H9 (cell line): ENCODE results near the gene MAGED2. TPM values are rescaled to one million over a fixed set of nuclear protein-coding genes. Genes with fewer than 3 reads are reported as not detected.

ENCODE experiments used
- DNase-seq: peaks from one replicate; pipeline ENCODE4 v3.0.0-alpha.2; 2017
- H2AFZ ChIP-seq: one replicate; pipeline ENCODE4 v1.6.1; 2013; ENCODE audit warnings: mild to moderate bottlenecking, low read length, control low read depth, moderate library complexity
- H2AK5ac ChIP-seq: 2 replicates; pipeline ENCODE4 v1.6.1; 2013; ENCODE audit warnings: low read length, control low read depth, mixed read lengths; ENCODE audit not compliant: insufficient read length
- H2BK120ac ChIP-seq: one replicate; pipeline ENCODE4 v1.6.1; 2013; ENCODE audit warnings: low read depth, mild to moderate bottlenecking, low read length, control low read depth, inconsistent platforms; ENCODE audit not compliant: poor library complexity, severe bottlenecking
- H2BK12ac ChIP-seq: 2 replicates; pipeline ENCODE4 v1.6.1; 2013; ENCODE audit warnings: low read length, control low read depth, mixed read lengths, low read depth; ENCODE audit not compliant: insufficient read length
- H2BK15ac ChIP-seq: 2 replicates; pipeline ENCODE4 v1.6.1; 2013; ENCODE audit warnings: low read depth, low read length, control low read depth
- H2BK20ac ChIP-seq: one replicate; pipeline ENCODE4 v1.6.1; 2013; ENCODE audit warnings: low read depth, mild to moderate bottlenecking, low read length, control low read depth, inconsistent platforms; ENCODE audit not compliant: poor library complexity, severe bottlenecking
- H2BK5ac ChIP-seq: 2 replicates; pipeline ENCODE4 v1.6.1; 2013; ENCODE audit warnings: low read length, control low read depth, mixed read lengths; ENCODE audit not compliant: insufficient read length
- H3K14ac ChIP-seq: 2 replicates; pipeline ENCODE4 v1.6.1; 2013; ENCODE audit warnings: low read length, control low read depth; ENCODE audit not compliant: insufficient read depth
- H3K18ac ChIP-seq: 2 replicates; pipeline ENCODE4 v1.6.1; 2013; ENCODE audit warnings: low read depth, mild to moderate bottlenecking, mixed read lengths, low read length, control low read depth; ENCODE audit not compliant: insufficient read length
- H3K23ac ChIP-seq: 2 replicates; pipeline ENCODE4 v1.6.1; 2013; ENCODE audit warnings: low read length, control low read depth, mixed read lengths, low read depth; ENCODE audit not compliant: insufficient read length
- H3K23me2 ChIP-seq: 2 replicates; pipeline ENCODE4 v1.6.1; 2013; ENCODE audit warnings: low read depth, mild to moderate bottlenecking, mixed read lengths, low read length, control low read depth; ENCODE audit not compliant: insufficient read length, poor library complexity, severe bottlenecking
- H3K27ac ChIP-seq: 2 replicates; pipeline ENCODE4 v1.5.1; 2013; ENCODE audit warnings: low read length, control low read depth, mixed read lengths, low read depth; ENCODE audit not compliant: insufficient read length
- H3K27me3 ChIP-seq: 2 replicates; pipeline ENCODE4 v1.6.1; 2013; ENCODE audit warnings: low read length, control low read depth, inconsistent platforms; ENCODE audit not compliant: insufficient read depth
- H3K4ac ChIP-seq: 2 replicates; pipeline ENCODE4 v1.6.1; 2013; ENCODE audit warnings: low read depth, mild to moderate bottlenecking, control low read depth, inconsistent platforms, low read length, moderate library complexity
- H3K4me1 ChIP-seq: 2 replicates; pipeline ENCODE4 v1.6.1; 2013; ENCODE audit warnings: low read length, control low read depth, inconsistent platforms; ENCODE audit not compliant: insufficient read depth
- H3K4me2 ChIP-seq: 2 replicates; pipeline ENCODE4 v1.6.1; 2013; ENCODE audit warnings: low read length, control low read depth, mixed read lengths; ENCODE audit not compliant: insufficient read length, insufficient read depth
- H3K56ac ChIP-seq: 2 replicates; pipeline ENCODE4 v1.6.1; 2013; ENCODE audit warnings: low read depth, mild to moderate bottlenecking, mixed read lengths, low read length, control low read depth; ENCODE audit not compliant: insufficient read length
- H3K79me1 ChIP-seq: 2 replicates; pipeline ENCODE4 v1.6.1; 2013; ENCODE audit warnings: low read depth, mild to moderate bottlenecking, moderate library complexity, low read length, control low read depth, inconsistent platforms; ENCODE audit not compliant: insufficient read depth, poor library complexity, severe bottlenecking
- H3K79me2 ChIP-seq: 2 replicates; pipeline ENCODE4 v1.6.1; 2013; ENCODE audit warnings: low read length, control low read depth, inconsistent platforms; ENCODE audit not compliant: insufficient read depth
- H3K9ac ChIP-seq: 2 replicates; pipeline ENCODE4 v1.6.1; 2013; ENCODE audit warnings: low read length, control low read depth, mixed read lengths; ENCODE audit not compliant: insufficient read length; ENCODE audit errors: extremely low read depth
- H3K9me3 ChIP-seq: one replicate; pipeline ENCODE4 v1.6.1; 2013; ENCODE audit warnings: low read depth, low read length, inconsistent platforms; ENCODE audit not compliant: control insufficient read depth
- H3T11ph ChIP-seq: one replicate; pipeline ENCODE4 v1.6.1; 2013; ENCODE audit warnings: mild to moderate bottlenecking, low read length, control low read depth, inconsistent platforms
- H4K20me1 ChIP-seq: one replicate; pipeline ENCODE4 v1.6.1; 2013; ENCODE audit not compliant: control insufficient read depth, insufficient read length, insufficient read depth
- H4K5ac ChIP-seq: 2 replicates; pipeline ENCODE4 v1.6.1; 2013; ENCODE audit warnings: low read depth, mild to moderate bottlenecking, mixed read lengths, low read length, control low read depth; ENCODE audit not compliant: insufficient read length
- H4K8ac ChIP-seq: replicated peaks from 2 replicates; pipeline ENCODE4 v1.6.1; 2013; ENCODE audit warnings: low read length, control low read depth, mixed read lengths, low read depth; ENCODE audit not compliant: insufficient read length
- H4K91ac ChIP-seq: 2 replicates; pipeline ENCODE4 v1.6.1; 2013; ENCODE audit warnings: low read depth, mild to moderate bottlenecking, moderate library complexity, mixed read lengths, low read length, control low read depth; ENCODE audit not compliant: insufficient read length
- H3K27ac Mint-ChIP-seq, 3 experiments: 2 replicates in 2 of 3; 3 replicates in 1 of 3; pipeline ENCODE4 v1.8.0; 2020 to 2021; ENCODE audit warnings: mixed read lengths in 3 of 3, mild to moderate bottlenecking in 1 of 3, moderate library complexity in 1 of 3
- H3K27me3 Mint-ChIP-seq: 2 replicates; pipeline ENCODE4 v1.8.0; 2021; ENCODE audit warnings: low read depth, mild to moderate bottlenecking, moderate library complexity, mixed read lengths
- H3K36me3 Mint-ChIP-seq, 3 experiments: 2 replicates in 2 of 3; 3 replicates in 1 of 3; pipeline ENCODE4 v1.8.0; 2020 to 2021; ENCODE audit warnings: low read depth in 3 of 3, mixed read lengths in 3 of 3; ENCODE audit not compliant: insufficient read depth in 1 of 3
- H3K4me1 Mint-ChIP-seq, 2 experiments: 2 replicates each; pipeline ENCODE4 v1.8.0; 2020; ENCODE audit warnings: mixed read lengths in 2 of 2
- H3K4me3 Mint-ChIP-seq, 2 experiments: 2 replicates in 1 of 2; 3 replicates in 1 of 2; pipeline ENCODE4 v1.8.0; 2020 to 2021; ENCODE audit warnings: mild to moderate bottlenecking in 2 of 2, mixed read lengths in 2 of 2, moderate library complexity in 1 of 2
- H3K9me3 Mint-ChIP-seq, 2 experiments: 2 replicates in 1 of 2; 3 replicates in 1 of 2; pipeline ENCODE4 v1.8.0; 2020; ENCODE audit warnings: mild to moderate bottlenecking in 2 of 2, mixed read lengths in 2 of 2, moderate library complexity in 1 of 2
- CTCF ChIP-seq: fragments of 200-600 bp; sonication (generic); conservative IDR thresholded peaks from 3 replicates; pipeline ENCODE4 v1.8.0; 2021; ENCODE audit warnings: antibody characterized with exemption, mild to moderate bottlenecking
- WGBS: extraction: QIAGEN DNeasy Blood & Tissue Kit; methylation state at CpG from one replicate; pipeline ENCODE4 v1.1.7; 2013; ENCODE audit warnings: missing lambda C conversion rate, low lambda C conversion rate, mixed read lengths; ENCODE audit not compliant: insufficient read length; ENCODE audit errors: extremely low coverage; 5-methylcytosine and 5-hydroxymethylcytosine counted together
- total RNA-seq: library from RNA; stranded (reverse); gene quantifications from 2 replicates; pipeline ENCODE4 v1.2.1, GENCODE V29; 2021

MAGED2 gene
- total RNA-seq, 1 experiment from 2014 or later, result 146 TPM

DNA sequence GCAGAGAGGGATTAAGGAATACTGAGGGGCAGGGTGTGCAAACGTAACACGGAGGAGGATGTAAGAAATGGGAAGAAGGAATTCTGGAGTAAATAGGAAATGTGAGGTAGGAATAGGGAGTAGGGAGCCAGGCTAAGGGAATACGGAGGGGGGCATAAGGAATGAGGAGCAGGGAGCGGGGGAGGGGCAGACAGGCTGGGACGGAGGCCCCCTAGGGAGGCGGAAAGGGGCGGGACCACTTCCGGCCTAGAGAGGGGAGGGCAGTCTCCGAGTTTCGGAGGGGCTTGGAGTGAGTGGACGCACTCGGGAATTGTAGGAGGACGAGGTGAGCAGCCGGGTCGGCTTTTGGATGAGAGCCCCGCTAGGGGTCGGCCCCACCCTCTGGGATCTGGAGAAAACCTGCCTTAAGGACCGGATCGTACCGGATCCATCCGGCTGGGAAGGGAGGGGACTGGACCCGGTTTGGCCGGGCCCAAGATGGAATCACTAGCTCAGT, 612 bp downstream of the MAGED2 start:
- Histone ChIP-seq H3K9me3 (peaks cover 29% of the 10 kb centered on the region), H3K4me1 (peaks cover 5% of the 10 kb centered on the region; the same call in 1 of the 2 replicates), H2BK120ac (no peak overlapping the region), H3K23ac (no peak overlapping the region), H2BK15ac (no peak overlapping the region), H3T11ph (no peak overlapping the region), H3K23me2 (no peaks in the 10 kb centered on the region), H4K5ac (no peak overlapping the region), H4K20me1 (no peaks in the 10 kb centered on the region), H2BK12ac (no peak overlapping the region), H2BK5ac (no peak overlapping the region), H3K79me2 (no peaks in the 10 kb centered on the region; the same call in 1 of the 2 replicates), H3K18ac (no peak overlapping the region), H4K8ac (no peak overlapping the region), H3K27ac (peak overlapping the region; percentile 79), H3K27me3 (no peaks in the 10 kb centered on the region), H2AFZ (no peak overlapping the region), H3K4me2 (peak overlapping the region; percentile 95), H3K79me1 (no peaks in the 10 kb centered on the region), H3K56ac (no peak overlapping the region), H2AK5ac (no peak overlapping the region), H3K4ac (no peak overlapping the region), H4K91ac (no peak overlapping the region), H2BK20ac (no peak overlapping the region), H3K14ac (no peak overlapping the region), H3K9ac (peak overlapping the region; percentile 89)
- no peak for TF ChIP-seq CTCF
- no CpG with 5 or more reads among the region's 23 CpGs for WGBS
- Mint-ChIP-seq H3K4me3 (peak overlapping the region; percentile 87 to 97), H3K27me3 (peaks cover 3% of the 10 kb centered on the region; the same call in 1 of the 2 replicates), H3K27ac (peak overlapping the region; percentile 99 to 100 (median 99)), H3K36me3 (peaks cover 24 to 42% (median 34%) of the 10 kb centered on the region in 3 experiments), H3K4me1 (peaks cover 15 to 25% of the 10 kb centered on the region in 2 experiments), H3K9me3 (peaks cover 79 to 84% of the 10 kb centered on the region in 2 experiments)
- DNase-seq, result peak; percentile 76
